Measurements from ENCODE around the gene ABCA12.

DNA sequence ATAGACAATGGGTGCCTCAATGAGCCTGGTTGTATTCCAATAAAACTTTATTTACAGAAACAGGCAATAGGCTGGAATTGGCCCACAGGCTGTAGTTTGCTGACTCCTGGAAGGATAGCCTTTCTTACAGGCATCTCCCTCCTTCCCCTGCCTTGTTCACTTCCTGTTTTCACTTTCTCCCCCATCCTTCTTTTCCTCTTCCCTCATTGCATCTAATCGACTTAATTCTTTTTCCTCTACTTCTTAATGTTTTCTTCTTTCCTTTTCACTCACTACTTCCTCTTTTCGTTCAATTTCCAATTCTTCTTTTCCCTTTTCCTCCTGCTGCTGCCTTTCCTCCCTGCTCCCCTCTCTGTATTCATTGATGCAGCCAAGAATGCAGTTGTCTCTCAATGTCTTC, 70.0 kb downstream of the ABCA12 start:
- TF ChIP-seq, protein P1, sequence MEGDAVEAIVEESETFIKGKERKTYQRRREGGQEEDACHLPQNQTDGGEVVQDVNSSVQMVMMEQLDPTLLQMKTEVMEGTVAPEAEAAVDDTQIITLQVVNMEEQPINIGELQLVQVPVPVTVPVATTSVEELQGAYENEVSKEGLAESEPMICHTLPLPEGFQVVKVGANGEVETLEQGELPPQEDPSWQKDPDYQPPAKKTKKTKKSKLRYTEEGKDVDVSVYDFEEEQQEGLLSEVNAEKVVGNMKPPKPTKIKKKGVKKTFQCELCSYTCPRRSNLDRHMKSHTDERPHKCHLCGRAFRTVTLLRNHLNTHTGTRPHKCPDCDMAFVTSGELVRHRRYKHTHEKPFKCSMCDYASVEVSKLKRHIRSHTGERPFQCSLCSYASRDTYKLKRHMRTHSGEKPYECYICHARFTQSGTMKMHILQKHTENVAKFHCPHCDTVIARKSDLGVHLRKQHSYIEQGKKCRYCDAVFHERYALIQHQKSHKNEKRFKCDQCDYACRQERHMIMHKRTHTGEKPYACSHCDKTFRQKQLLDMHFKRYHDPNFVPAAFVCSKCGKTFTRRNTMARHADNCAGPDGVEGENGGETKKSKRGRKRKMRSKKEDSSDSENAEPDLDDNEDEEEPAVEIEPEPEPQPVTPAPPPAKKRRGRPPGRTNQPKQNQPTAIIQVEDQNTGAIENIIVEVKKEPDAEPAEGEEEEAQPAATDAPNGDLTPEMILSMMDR (IDR thresholded peaks at IDR 0.05) = no peak
- TF ChIP-seq EP300 (IDR thresholded peaks at IDR 0.05) = no peak

All from gastroesophageal sphincter (tissue), 3 donors.